Prostate gland (tissue), 2 donors: ENCODE results near the gene VSTM2A.

Source experiments
- POLR2A ChIP-seq: fragments of 450-650 bp; IDR thresholded peaks from one replicate; pipeline ENCODE4 v1.6.1; 2016; ENCODE audit warnings: antibody characterized with exemption, mild to moderate bottlenecking
- TF ChIP-seq, protein P1 (sequence below), 4 experiments: fragments of 200-600 bp in 2 of 4; fragments of 450-650 bp in 2 of 4; sonication (generic) in 2 of 4; IDR thresholded peaks; 1 replicate in 3 of 4; 2 replicates in 1 of 4; pipeline ENCODE4 v1.5.1; 2016 to 2019; ENCODE audit warnings: antibody characterized with exemption in 4 of 4, mild to moderate bottlenecking in 2 of 4, moderate library complexity in 2 of 4

DNA sequence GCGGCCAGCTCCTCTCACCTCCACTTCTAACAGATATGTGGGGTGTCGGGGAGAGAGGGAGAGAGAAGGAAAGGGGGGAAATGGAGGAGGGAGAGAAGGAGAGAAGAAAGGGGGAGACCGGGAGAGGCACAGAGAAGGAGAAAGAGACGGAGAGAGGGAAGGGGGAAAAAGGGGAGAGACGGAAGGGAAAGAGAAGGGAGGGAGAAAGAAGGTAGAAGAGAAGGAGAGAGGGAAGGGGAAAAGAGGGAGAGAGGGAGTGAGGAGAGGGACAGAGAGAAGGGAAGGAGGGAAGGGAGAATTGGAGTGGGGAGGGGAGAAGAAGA is 3.0 kb downstream of the VSTM2A start:
- no peak for TF ChIP-seq POLR2A
- TF ChIP-seq, protein P1, sequence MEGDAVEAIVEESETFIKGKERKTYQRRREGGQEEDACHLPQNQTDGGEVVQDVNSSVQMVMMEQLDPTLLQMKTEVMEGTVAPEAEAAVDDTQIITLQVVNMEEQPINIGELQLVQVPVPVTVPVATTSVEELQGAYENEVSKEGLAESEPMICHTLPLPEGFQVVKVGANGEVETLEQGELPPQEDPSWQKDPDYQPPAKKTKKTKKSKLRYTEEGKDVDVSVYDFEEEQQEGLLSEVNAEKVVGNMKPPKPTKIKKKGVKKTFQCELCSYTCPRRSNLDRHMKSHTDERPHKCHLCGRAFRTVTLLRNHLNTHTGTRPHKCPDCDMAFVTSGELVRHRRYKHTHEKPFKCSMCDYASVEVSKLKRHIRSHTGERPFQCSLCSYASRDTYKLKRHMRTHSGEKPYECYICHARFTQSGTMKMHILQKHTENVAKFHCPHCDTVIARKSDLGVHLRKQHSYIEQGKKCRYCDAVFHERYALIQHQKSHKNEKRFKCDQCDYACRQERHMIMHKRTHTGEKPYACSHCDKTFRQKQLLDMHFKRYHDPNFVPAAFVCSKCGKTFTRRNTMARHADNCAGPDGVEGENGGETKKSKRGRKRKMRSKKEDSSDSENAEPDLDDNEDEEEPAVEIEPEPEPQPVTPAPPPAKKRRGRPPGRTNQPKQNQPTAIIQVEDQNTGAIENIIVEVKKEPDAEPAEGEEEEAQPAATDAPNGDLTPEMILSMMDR (IDR thresholded peaks at IDR 0.05) = no peak
